Caco-2 (cell line): ENCODE results near the gene ZSCAN5A. TPM values are rescaled to one million over a fixed set of nuclear protein-coding genes. Genes with fewer than 3 reads are reported as not detected.
"Not testable (repeated sequence)": the region's sequence is repeated elsewhere in the genome, so short reads cannot be mapped to it uniquely, and the experiment has no call there.

Experiments
- BruUV-seq: library from RNA; stranded (reverse); fragments of 400-500 nt; replicated peaks from 2 replicates; lab custom pipeline; 2021; lab: Mats Ljungman, UMichigan
- CTCF ChIA-PET: fragments of 300-600 bp; sonication (Branson Sonifier 250); formaldehyde crosslinking; loops from one replicate; lab custom pipeline; 2022; ENCODE audit warnings: antibody characterized with exemption; lab: Charles Lee
- POLR2A ChIA-PET: fragments of 300-600 bp; sonication (Branson Sonifier 250); formaldehyde crosslinking; loops from one replicate; lab custom pipeline; 2022; ENCODE audit warnings: antibody characterized with exemption; lab: Charles Lee
- DNase-seq, 2 experiments: peaks; one replicate each; pipeline versions ENCODE4 v3.0.0 to v3.0.0-alpha.2; 2020 to 2022
- H3K27me3 ChIP-seq: replicated peaks from 2 replicates; pipeline ENCODE4 v1.6.0; 2011; ENCODE audit warnings: low read length; ENCODE audit not compliant: control insufficient read depth, insufficient read depth
- H3K36me3 ChIP-seq: 2 replicates; pipeline ENCODE4 v1.5.1; 2011; ENCODE audit warnings: low read length; ENCODE audit not compliant: control insufficient read depth, insufficient read depth
- H3K4me1 ChIP-seq: fragments of 250-450 bp; sonication (Bioruptor Pico); 2 replicates; pipeline ENCODE4 v1.5.1; 2020; ENCODE audit warnings: mild to moderate bottlenecking
- H3K4me3 ChIP-seq: 2 replicates; pipeline ENCODE4 v1.5.1; 2011; ENCODE audit warnings: low read depth, mild to moderate bottlenecking, control low read depth, low read length
- H3K9me3 ChIP-seq: fragments of 250-450 bp; sonication (Bioruptor Pico); 2 replicates; pipeline ENCODE4 v1.5.1; 2020; ENCODE audit warnings: mild to moderate bottlenecking, moderate library complexity
- H3K27ac Mint-ChIP-seq: one replicate; pipeline ENCODE4 v1.8.0; 2022; ENCODE audit warnings: mixed read lengths; ENCODE audit not compliant: unreplicated experiment
- H3K27me3 Mint-ChIP-seq: one replicate; pipeline ENCODE4 v1.8.0; 2022; ENCODE audit warnings: mixed read lengths; ENCODE audit not compliant: insufficient read depth, unreplicated experiment
- H3K36me3 Mint-ChIP-seq: one replicate; pipeline ENCODE4 v1.8.0; 2022; ENCODE audit warnings: mild to moderate bottlenecking, mixed read lengths; ENCODE audit not compliant: insufficient read depth, unreplicated experiment
- H3K4me1 Mint-ChIP-seq: one replicate; pipeline ENCODE4 v1.8.0; 2022; ENCODE audit warnings: low read depth, mixed read lengths; ENCODE audit not compliant: unreplicated experiment
- H3K4me3 Mint-ChIP-seq: one replicate; pipeline ENCODE4 v1.8.0; 2022; ENCODE audit warnings: mild to moderate bottlenecking, moderate library complexity, mixed read lengths; ENCODE audit not compliant: unreplicated experiment
- H3K9me3 Mint-ChIP-seq: one replicate; pipeline ENCODE4 v1.8.0; 2022; ENCODE audit warnings: mixed read lengths; ENCODE audit not compliant: unreplicated experiment
- CTCF ChIP-seq, 2 experiments: fragments of 200-600 bp in 1 of 2; IDR thresholded peaks; 1 replicate in 1 of 2; 2 replicates in 1 of 2; pipeline versions ENCODE4 v1.5.1 to v1.8.0; 2011 to 2022; ENCODE audit warnings: antibody characterized with exemption in 1 of 2, control low read depth in 1 of 2, inconsistent platforms in 1 of 2, low read depth in 1 of 2, low read length in 1 of 2, mild to moderate bottlenecking in 1 of 2, moderate library complexity in 1 of 2; ENCODE audit not compliant: insufficient read depth in 1 of 2, severe bottlenecking in 1 of 2, unreplicated experiment in 1 of 2
- intact Hi-C: fragments of 100-400 bp; cut with micrococcal nuclease; formaldehyde crosslinking; loops from one replicate; pipeline ENCODE4 v1.10.0; 2022; ENCODE audit not compliant: unreplicated experiment
- total RNA-seq: library from RNA; stranded (reverse); gene quantifications from 2 replicates; pipeline ENCODE4 v1.2.3, GENCODE V29; 2022

The ZSCAN5A gene
- total RNA-seq, 1 experiment from 2014 or later = 11.3 TPM

- no peak for TF ChIP-seq CTCF (IDR thresholded peaks at IDR 0.05; ENCODE audit: insufficient read depth in 1 of 2, low read depth in 1 of 2, low read length in 1 of 2, severe bottlenecking in 1 of 2, unreplicated experiment in 1 of 2)
- Mint-ChIP-seq H3K4me3 (no peak overlapping the region), H3K9me3 (no peaks in the 10 kb centered on the region), H3K27ac (no peak overlapping the region), H3K27me3 (peaks cover 3% of the 10 kb centered on the region), H3K4me1 (no peaks in the 10 kb centered on the region), H3K36me3 (no peaks in the 10 kb centered on the region)
- ChIA-PET POLR2A (no interaction called here), CTCF (no interaction called here)
- intact Hi-C loops = no loop called here
- H3K27me3 ChIP-seq = no peaks in the 10 kb centered on the region
- H3K36me3 ChIP-seq = no peaks in the 10 kb centered on the region
- BruUV-seq = no TSS peak
- no peaks in the 10 kb centered on the region for H3K4me1 ChIP-seq
- no peaks in the 10 kb centered on the region for H3K9me3 ChIP-seq
- no peak for DNase-seq
- H3K4me3 ChIP-seq = no peak overlapping the region
These were observed 97.3 kb downstream of the ZSCAN5A start for GRCh38 chr19:56217039-56217949.

- POLR2A ChIA-PET = no interaction called here
These were observed 102.9 kb downstream of the ZSCAN5A start for GRCh38 chr19:56211718-56212117.

GRCh38 chr19:56210036-56210435 lies 104.6 kb downstream of the ZSCAN5A start:
- H3K36me3 ChIP-seq, H3K9me3 ChIP-seq, H3K27me3 ChIP-seq, H3K4me3 Mint-ChIP-seq, BruUV-seq, H3K27ac Mint-ChIP-seq, H3K4me3 ChIP-seq, H3K36me3 Mint-ChIP-seq, intact Hi-C loops, CTCF ChIA-PET, H3K4me1 Mint-ChIP-seq, POLR2A ChIA-PET, H3K9me3 Mint-ChIP-seq, H3K4me1 ChIP-seq, DNase-seq: not testable (repeated sequence)
- peaks cover 16% of the 10 kb centered on the region for H3K27me3 Mint-ChIP-seq

More at GRCh38 chr19:56211718-56212117, 102.9 kb downstream of the ZSCAN5A start:
- Mint-ChIP-seq H3K27ac (no peak overlapping the region), H3K27me3 (peaks cover 11% of the 10 kb centered on the region), H3K36me3 (no peaks in the 10 kb centered on the region), H3K9me3 (no peaks in the 10 kb centered on the region), H3K4me3 (no peak overlapping the region), H3K4me1 (no peaks in the 10 kb centered on the region)
- no peak for TF ChIP-seq CTCF (IDR thresholded peaks at IDR 0.05; ENCODE audit: insufficient read depth in 1 of 2, low read depth in 1 of 2, low read length in 1 of 2, severe bottlenecking in 1 of 2, unreplicated experiment in 1 of 2)
- H3K36me3 ChIP-seq = no peaks in the 10 kb centered on the region
- CTCF ChIA-PET = no interaction called here
- no peaks in the 10 kb centered on the region for H3K27me3 ChIP-seq
- intact Hi-C loops = no loop called here
- no peak overlapping the region for H3K4me3 ChIP-seq
- H3K9me3 ChIP-seq = no peaks in the 10 kb centered on the region
- no peak for DNase-seq
- BruUV-seq = no TSS peak
- H3K4me1 ChIP-seq = no peaks in the 10 kb centered on the region
